ENCODE results near the gene RASA3.

The RASA3 gene

DNA sequence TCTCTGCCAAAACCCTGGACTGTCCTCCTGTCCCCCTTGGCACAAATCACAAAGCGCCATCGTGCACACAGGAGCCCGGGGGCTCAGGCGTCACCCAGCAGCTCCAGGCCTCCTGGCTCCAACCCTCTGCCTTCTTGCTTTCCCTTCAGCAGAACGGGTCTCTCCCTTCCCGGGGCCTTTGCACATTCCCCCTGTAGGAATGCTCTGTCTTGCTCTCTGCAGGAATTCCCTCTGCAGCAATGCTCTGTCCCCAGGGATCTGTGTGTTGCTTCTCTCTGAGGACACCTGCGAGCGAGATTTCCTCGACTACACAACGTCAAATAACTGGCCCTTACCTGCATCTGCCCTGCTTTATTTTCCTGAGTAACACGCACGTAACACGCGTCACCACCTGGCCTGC is 13.3 kb upstream of the RASA3 start:
- Histone ChIP-seq H3K9ac (ENCODE audit: low read length) (no peak overlapping the region), H3K9me3 (ENCODE audit: control insufficient read depth, low read depth, low read length) (no peaks in the 10 kb centered on the region), H3K27ac (ENCODE audit: low read length) (no peak overlapping the region), H3K4me1 (ENCODE audit: control insufficient read depth, low read depth, low read length) (no peaks in the 10 kb centered on the region), H3K36me3 (ENCODE audit: control insufficient read depth, low read depth, low read length) (no peaks in the 10 kb centered on the region), H3K4me3 (ENCODE audit: low read length) (no peak overlapping the region), H3K27me3 (ENCODE audit: control insufficient read depth, insufficient read depth, low read length) (no peaks in the 10 kb centered on the region)

DNA sequence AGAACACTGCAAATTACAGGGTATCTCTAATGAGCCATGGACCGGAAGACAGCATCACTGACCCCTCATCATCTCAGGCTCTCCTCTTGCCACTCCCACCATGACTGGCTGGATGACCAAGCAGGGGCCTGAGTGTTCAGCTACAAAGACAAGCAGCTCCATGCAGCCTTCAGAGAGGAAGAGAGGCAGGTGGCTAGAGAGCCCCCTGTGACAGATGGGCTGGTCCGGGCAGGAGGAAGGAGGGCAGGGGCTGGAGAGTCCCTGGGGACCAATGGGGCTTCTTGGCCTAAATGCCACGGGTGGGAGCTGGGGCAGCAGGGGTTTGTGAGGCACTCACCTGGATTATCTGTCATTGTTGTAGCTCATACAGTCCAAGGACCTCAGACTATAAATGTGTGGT is 12.8 kb upstream of the RASA3 start:
- no peaks in the 10 kb centered on the region for H3K36me3 ChIP-seq (ENCODE audit: control insufficient read depth, low read depth, low read length)
- H3K27ac ChIP-seq (ENCODE audit: low read length) = no peak overlapping the region
- no peak overlapping the region for H3K4me3 ChIP-seq (ENCODE audit: low read length)
- H3K9ac ChIP-seq (ENCODE audit: low read length) = no peak overlapping the region
- H3K4me1 ChIP-seq (ENCODE audit: control insufficient read depth, low read depth, low read length) = no peaks in the 10 kb centered on the region
- no peaks in the 10 kb centered on the region for H3K27me3 ChIP-seq (ENCODE audit: control insufficient read depth, insufficient read depth, low read length)
- H3K9me3 ChIP-seq (ENCODE audit: control insufficient read depth, low read depth, low read length) = no peaks in the 10 kb centered on the region

DNA sequence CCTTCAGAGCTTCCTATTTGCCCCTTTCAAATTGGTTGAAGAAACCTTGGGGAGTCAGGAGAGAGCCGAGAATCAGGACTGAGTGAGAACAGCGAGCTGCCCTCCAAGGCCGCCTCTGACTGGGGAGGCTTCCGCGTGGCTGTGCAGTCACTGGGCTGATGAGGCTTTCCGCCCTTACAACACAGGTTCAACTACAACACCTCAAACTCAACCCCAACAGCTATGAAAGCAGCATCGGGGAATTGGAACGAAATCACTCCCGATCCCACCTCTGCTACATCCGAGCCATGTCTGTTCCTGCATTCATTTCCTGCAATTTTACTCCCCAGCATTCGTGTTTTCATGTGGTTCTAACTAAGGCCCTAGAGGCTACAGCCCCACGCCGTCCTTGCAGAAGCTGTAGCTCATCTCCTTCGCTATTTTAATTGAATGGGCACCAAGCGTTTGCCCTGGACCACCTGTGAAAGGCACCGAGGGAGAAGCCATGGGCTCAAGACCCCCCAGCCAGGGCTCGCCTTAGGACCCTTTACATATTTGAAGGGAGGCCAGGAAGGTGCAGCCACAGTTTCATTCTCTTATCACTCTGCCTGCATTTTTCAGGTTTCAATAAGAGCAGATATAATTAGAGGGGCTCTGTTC is 12.3 kb upstream of the RASA3 start:
- no peaks in the 10 kb centered on the region for H3K36me3 ChIP-seq (ENCODE audit: control insufficient read depth, low read depth, low read length)
- no peak overlapping the region for H3K9ac ChIP-seq (ENCODE audit: low read length)
- no peaks in the 10 kb centered on the region for H3K9me3 ChIP-seq (ENCODE audit: control insufficient read depth, low read depth, low read length)
- H3K27me3 ChIP-seq (ENCODE audit: control insufficient read depth, insufficient read depth, low read length) = no peaks in the 10 kb centered on the region
- no peak overlapping the region for H3K27ac ChIP-seq (ENCODE audit: low read length)
- H3K4me3 ChIP-seq (ENCODE audit: low read length) = no peak overlapping the region
- H3K4me1 ChIP-seq (ENCODE audit: control insufficient read depth, low read depth, low read length) = no peaks in the 10 kb centered on the region

DNA sequence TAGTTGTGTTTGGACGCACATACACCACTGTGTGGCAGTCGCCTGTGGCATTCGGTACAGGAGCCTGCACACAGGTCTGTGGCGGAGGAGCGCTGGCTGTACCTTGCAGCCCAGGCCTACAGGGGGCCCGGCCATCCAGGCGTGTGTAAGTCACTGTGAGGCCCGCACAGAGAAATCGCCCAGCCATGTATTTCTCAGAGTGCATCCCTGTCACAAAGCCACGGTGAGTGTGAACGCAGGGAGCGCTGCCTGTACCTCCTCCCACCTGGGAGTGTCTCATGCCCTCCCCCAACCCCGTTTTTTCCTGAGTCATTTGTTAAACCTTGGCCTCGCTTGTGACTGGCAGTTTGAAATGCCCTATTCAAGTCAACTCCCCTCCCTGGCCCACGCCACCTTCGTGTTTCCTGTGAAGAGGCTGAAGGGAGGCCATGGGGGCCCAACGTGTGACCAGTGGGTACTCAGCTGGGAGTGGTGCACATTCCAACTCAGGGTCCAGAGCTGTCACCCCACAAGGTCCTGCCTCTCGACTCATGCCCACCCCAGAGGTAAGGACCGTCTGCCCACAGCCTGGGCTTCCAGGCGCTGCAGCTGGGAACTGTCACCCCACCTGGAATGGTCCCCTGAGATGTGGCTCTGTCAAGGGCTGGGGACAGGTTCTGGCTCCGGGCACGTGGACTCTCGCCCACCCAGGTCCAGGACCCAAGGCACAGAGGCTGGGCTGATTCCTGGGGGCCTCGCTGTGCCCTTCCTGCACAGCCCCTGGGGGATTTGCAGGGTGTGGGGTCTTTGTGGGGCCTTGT is 11.6 kb upstream of the RASA3 start:
- H3K4me1 ChIP-seq (ENCODE audit: control insufficient read depth, low read depth, low read length) = no peaks in the 10 kb centered on the region
- no peaks in the 10 kb centered on the region for H3K27me3 ChIP-seq (ENCODE audit: control insufficient read depth, insufficient read depth, low read length)
- no peaks in the 10 kb centered on the region for H3K36me3 ChIP-seq (ENCODE audit: control insufficient read depth, low read depth, low read length)
- no peaks in the 10 kb centered on the region for H3K9me3 ChIP-seq (ENCODE audit: control insufficient read depth, low read depth, low read length)
- no peak overlapping the region for H3K27ac ChIP-seq (ENCODE audit: low read length)
- H3K4me3 ChIP-seq (ENCODE audit: low read length) = no peak overlapping the region
- no peak overlapping the region for H3K9ac ChIP-seq (ENCODE audit: low read length)

DNA sequence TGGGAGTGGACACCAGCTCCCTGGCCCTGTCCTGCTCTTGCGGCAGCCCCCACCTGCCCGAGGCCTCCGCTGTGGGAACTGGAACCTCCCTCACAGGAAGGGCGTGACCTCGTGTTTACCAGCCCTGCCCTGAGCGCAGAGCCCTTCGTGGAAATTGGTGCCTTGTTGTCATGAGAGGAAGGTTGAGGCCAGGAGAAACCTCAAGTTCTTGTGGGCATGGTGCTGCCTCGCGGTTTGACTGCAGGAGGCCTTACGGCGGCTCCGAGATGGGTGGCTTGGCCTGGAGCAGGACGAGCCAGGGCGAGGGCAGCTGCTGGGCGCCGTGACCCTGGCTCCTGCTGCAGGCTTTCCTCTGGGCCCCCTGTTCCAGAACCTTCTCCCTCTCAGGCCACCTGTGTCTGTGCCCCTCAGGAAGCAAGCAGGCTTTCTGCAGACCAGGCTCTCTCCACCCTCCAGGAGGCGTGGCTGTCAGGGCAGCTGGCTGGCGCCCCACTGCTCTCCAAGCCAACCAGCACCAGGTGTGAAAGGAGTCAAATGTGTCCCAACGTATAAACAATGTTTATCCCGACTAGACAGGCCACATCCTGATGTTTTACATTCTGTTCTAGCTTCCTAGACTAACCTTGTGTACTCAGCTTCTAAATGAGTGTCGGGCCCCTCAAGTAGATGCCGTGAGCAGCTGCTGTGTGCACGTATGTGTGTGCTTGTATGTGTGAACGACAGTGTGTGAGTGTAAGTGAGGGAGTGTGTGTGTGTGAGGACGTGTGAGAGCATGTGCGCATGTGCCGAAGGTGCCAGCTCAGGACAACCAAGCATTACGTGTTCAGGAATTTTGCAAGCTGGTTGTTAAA is 10.4 kb upstream of the RASA3 start:
- Histone ChIP-seq H3K27ac (ENCODE audit: low read length) (no peak overlapping the region), H3K4me3 (ENCODE audit: low read length) (no peak overlapping the region), H3K27me3 (ENCODE audit: control insufficient read depth, insufficient read depth, low read length) (no peaks in the 10 kb centered on the region), H3K9ac (ENCODE audit: low read length) (no peak overlapping the region), H3K9me3 (ENCODE audit: control insufficient read depth, low read depth, low read length) (no peaks in the 10 kb centered on the region), H3K36me3 (ENCODE audit: control insufficient read depth, low read depth, low read length) (no peaks in the 10 kb centered on the region), H3K4me1 (ENCODE audit: control insufficient read depth, low read depth, low read length) (no peaks in the 10 kb centered on the region)

DNA sequence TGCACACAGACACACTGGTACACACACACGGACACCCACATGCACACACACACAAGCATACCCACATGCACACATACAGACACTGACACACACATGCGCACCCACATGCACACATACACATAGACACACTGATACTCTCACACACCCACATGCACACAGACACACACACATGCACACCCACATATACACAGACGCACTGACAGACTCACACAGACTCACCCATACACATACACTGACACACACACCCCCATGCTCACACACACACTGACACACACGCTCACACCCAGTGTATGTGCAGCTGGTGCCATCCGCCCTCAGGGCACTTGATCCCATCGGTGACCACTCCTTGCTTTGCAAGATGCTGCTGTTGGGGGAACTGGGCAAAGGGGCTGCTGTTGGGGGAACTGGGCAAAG is 9.7 kb upstream of the RASA3 start:
- Histone ChIP-seq H3K9ac (ENCODE audit: low read length) (no peak overlapping the region), H3K27me3 (ENCODE audit: control insufficient read depth, insufficient read depth, low read length) (no peaks in the 10 kb centered on the region), H3K36me3 (ENCODE audit: control insufficient read depth, low read depth, low read length) (no peaks in the 10 kb centered on the region), H3K9me3 (ENCODE audit: control insufficient read depth, low read depth, low read length) (no peaks in the 10 kb centered on the region), H3K4me1 (ENCODE audit: control insufficient read depth, low read depth, low read length) (no peaks in the 10 kb centered on the region), H3K27ac (ENCODE audit: low read length) (no peak overlapping the region), H3K4me3 (ENCODE audit: low read length) (no peak overlapping the region)

DNA sequence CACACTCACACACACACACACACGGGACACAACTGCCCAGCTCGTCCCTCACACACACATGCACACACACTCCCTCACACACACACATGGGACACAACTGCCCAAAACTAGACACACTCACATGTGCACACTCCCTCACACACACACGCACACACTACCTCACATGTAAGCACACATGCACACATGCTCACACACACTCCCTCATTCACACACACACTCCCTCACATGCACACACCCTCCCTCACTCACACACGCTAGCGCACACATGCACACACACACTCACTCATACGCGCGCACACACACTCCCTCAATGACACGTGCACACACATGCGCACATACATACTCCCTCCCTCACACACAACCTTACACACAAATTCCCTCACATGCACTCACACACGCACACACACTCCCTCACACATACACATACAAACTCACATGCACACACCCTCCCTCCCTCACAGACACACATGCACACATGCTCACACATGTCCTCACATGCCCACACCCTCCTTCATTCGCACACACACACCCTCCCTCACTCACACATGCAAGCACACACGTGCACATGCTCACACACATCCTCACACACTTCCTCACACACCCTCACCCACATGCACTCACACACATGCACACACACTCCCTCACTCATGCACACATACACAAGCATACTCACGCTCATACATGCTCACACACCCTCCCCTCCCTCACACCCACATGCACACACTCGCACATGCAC is 9.0 kb upstream of the RASA3 start:
- no peaks in the 10 kb centered on the region for H3K36me3 ChIP-seq (ENCODE audit: control insufficient read depth, low read depth, low read length)
- no peaks in the 10 kb centered on the region for H3K9me3 ChIP-seq (ENCODE audit: control insufficient read depth, low read depth, low read length)
- H3K4me1 ChIP-seq (ENCODE audit: control insufficient read depth, low read depth, low read length) = no peaks in the 10 kb centered on the region
- no peak overlapping the region for H3K9ac ChIP-seq (ENCODE audit: low read length)
- no peak overlapping the region for H3K27ac ChIP-seq (ENCODE audit: low read length)
- H3K27me3 ChIP-seq (ENCODE audit: control insufficient read depth, insufficient read depth, low read length) = no peaks in the 10 kb centered on the region
- H3K4me3 ChIP-seq (ENCODE audit: low read length) = no peak overlapping the region

DNA sequence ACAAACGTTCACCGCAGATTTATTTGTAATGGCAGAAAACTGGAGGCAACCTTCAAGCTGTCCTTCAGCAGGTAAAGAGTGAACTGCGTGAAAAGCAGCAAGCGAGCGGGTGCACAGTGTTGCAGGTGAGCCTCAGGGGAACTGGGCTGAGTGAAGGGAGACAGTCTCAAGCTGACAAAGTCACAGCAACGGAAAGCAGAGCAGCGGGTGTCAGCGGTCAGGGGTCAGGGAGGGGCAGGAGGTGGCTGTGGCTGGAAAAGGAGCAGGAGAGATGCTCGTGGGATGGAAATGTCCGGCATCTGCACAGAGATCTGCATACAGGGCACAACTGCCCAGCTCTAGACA is 8.5 kb upstream of the RASA3 start:
- Histone ChIP-seq H3K27me3 (ENCODE audit: control insufficient read depth, insufficient read depth, low read length) (no peaks in the 10 kb centered on the region), H3K27ac (ENCODE audit: low read length) (no peak overlapping the region), H3K9ac (ENCODE audit: low read length) (no peak overlapping the region), H3K4me3 (ENCODE audit: low read length) (no peak overlapping the region), H3K4me1 (ENCODE audit: control insufficient read depth, low read depth, low read length) (no peaks in the 10 kb centered on the region), H3K9me3 (ENCODE audit: control insufficient read depth, low read depth, low read length) (no peaks in the 10 kb centered on the region), H3K36me3 (ENCODE audit: control insufficient read depth, low read depth, low read length) (no peaks in the 10 kb centered on the region)

DNA sequence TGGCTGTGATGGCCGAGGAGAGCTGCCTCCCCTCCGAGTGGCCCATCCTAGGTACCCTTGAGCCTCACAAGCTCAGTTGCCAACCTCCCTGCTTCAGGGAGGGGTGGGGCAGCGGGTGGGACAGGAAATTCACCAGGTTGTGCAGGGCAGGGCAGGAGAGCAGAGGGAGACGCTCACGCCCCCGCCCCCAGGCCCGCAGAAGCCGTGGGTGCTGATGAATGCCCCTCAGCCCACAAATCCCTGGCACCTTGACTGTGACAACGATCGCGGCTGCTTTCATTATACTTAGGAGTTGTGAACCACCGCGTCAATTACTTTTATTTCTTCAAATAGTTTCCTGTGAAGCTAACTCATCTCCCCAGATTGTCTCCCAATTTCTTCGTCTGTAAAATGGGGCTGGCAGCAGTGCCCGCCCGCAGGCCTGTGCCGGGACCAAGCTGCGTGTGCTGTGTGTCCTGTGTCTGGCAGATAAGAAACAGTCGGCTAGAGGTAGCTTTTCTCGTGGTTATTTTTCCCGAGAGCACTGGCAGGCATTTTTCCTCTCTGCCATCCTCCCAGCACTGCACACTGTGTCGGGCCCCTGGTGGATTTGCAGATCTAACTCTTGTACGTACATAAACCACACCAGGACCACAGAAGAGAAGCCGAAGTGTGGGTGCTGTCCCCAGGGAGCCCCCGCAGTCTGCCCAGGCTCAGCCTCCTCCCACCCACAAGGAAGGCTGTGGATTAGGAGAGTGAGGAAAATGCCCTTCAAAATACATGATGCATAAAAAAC is 7.9 kb upstream of the RASA3 start:
- Histone ChIP-seq H3K4me1 (ENCODE audit: control insufficient read depth, low read depth, low read length) (no peaks in the 10 kb centered on the region), H3K9ac (ENCODE audit: low read length) (no peak overlapping the region), H3K27ac (ENCODE audit: low read length) (no peak overlapping the region), H3K9me3 (ENCODE audit: control insufficient read depth, low read depth, low read length) (no peaks in the 10 kb centered on the region), H3K4me3 (ENCODE audit: low read length) (no peak overlapping the region), H3K27me3 (ENCODE audit: control insufficient read depth, insufficient read depth, low read length) (no peaks in the 10 kb centered on the region), H3K36me3 (ENCODE audit: control insufficient read depth, low read depth, low read length) (no peaks in the 10 kb centered on the region)

DNA sequence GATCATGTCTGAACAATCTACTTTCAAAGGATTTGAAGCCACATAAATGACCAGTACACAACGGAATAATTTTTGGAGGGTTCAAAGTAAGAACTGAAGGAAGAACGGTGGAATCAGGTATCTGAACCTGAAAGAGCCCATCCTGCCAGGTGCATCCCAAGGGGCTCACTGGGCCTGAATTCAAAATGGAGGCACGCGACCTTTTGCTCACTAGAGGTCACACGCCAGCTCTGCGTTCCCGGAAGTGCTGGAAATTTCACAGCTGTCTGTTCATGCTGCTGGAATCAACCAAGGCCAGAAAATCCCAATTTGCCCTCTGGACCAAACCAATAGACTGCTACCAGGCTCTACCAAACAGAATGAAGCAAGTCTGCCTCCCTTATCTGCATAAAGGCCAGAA is 4.2 kb upstream of the RASA3 start:
- H3K4me3 ChIP-seq (ENCODE audit: low read length) = no peak overlapping the region
- H3K27ac ChIP-seq (ENCODE audit: low read length) = no peak overlapping the region
- no peaks in the 10 kb centered on the region for H3K4me1 ChIP-seq (ENCODE audit: control insufficient read depth, low read depth, low read length)
- H3K9ac ChIP-seq (ENCODE audit: low read length) = no peak overlapping the region
- peaks cover 3% of the 10 kb centered on the region for H3K27me3 ChIP-seq (ENCODE audit: control insufficient read depth, insufficient read depth, low read length)
- no peaks in the 10 kb centered on the region for H3K9me3 ChIP-seq (ENCODE audit: control insufficient read depth, low read depth, low read length)
- H3K36me3 ChIP-seq (ENCODE audit: control insufficient read depth, low read depth, low read length) = no peaks in the 10 kb centered on the region
